CD4-positive, CD25-positive, alpha-beta regulatory T cell (primary cell): ENCODE measurements around the gene NUP58. TPM values are rescaled to one million over a fixed set of nuclear protein-coding genes. Genes with fewer than 3 reads are reported as not detected.

ENCODE experiments used
- ATAC-seq, 2 donors: fragments of 150-1000 bp; cut with Tn5 transposase; one replicate each; pipeline ENCODE4 v1.10.0; 2021; ENCODE audit warnings: low read depth in 2 of 2, moderate number of reproducible peaks in 2 of 2, moderate library complexity in 1 of 2
- DNase-seq, 3 donors: peaks; one replicate each; pipeline versions ENCODE4 v3.0.0 to v3.0.0-alpha.2; 2012 to 2022; ENCODE audit warnings: mixed read lengths in 1 of 3
- H3K27ac ChIP-seq: one replicate; pipeline ENCODE4 v1.7.0; 2013; ENCODE audit warnings: mild to moderate bottlenecking, low read length; ENCODE audit not compliant: insufficient read depth, poor library complexity, severe bottlenecking
- H3K27me3 ChIP-seq: one replicate; pipeline ENCODE4 v1.7.0; 2013; ENCODE audit warnings: low read length; ENCODE audit not compliant: control insufficient read depth, insufficient read depth
- H3K36me3 ChIP-seq: one replicate; pipeline ENCODE4 v1.7.0; 2013; ENCODE audit warnings: mild to moderate bottlenecking, low read length, moderate library complexity; ENCODE audit not compliant: control insufficient read depth, insufficient read depth
- H3K4me1 ChIP-seq: 2 replicates; pipeline ENCODE4 v1.7.0; 2013; ENCODE audit warnings: mild to moderate bottlenecking, low read length; ENCODE audit not compliant: insufficient read depth, control insufficient read depth, poor library complexity, severe bottlenecking
- H3K4me3 ChIP-seq: one replicate; pipeline ENCODE4 v1.7.0; 2013; ENCODE audit warnings: low read depth, mild to moderate bottlenecking, low read length, moderate library complexity
- H3K9me3 ChIP-seq, 2 experiments: 1 replicate in 1 of 2; 2 replicates in 1 of 2; pipeline ENCODE4 v1.7.0; 2013; ENCODE audit warnings: low read length in 2 of 2, mild to moderate bottlenecking in 1 of 2, moderate library complexity in 1 of 2; ENCODE audit not compliant: control insufficient read depth in 2 of 2
- H3K27ac Mint-ChIP-seq, 3 donors: one replicate each; pipeline ENCODE4 v1.8.0; 2020 to 2022; ENCODE audit warnings: mild to moderate bottlenecking in 3 of 3, mixed read lengths in 3 of 3, moderate library complexity in 2 of 3
- H3K27me3 Mint-ChIP-seq: one replicate; pipeline ENCODE4 v1.8.0; 2022; ENCODE audit warnings: mild to moderate bottlenecking, mixed read lengths
- H3K36me3 Mint-ChIP-seq: one replicate; pipeline ENCODE4 v1.8.0; 2020; ENCODE audit warnings: mixed read lengths
- H3K4me1 Mint-ChIP-seq, 4 donors: one replicate each; pipeline ENCODE4 v1.8.0; 2020 to 2022; ENCODE audit warnings: mixed read lengths in 4 of 4, mild to moderate bottlenecking in 1 of 4
- H3K4me3 Mint-ChIP-seq, 4 donors: one replicate each; pipeline ENCODE4 v1.8.0; 2020 to 2022; ENCODE audit warnings: mild to moderate bottlenecking in 4 of 4, mixed read lengths in 4 of 4, moderate library complexity in 3 of 4
- H3K9me3 Mint-ChIP-seq, 7 donors: one replicate each; pipeline ENCODE4 v1.8.0; 2020 to 2022; ENCODE audit warnings: mixed read lengths in 7 of 7, mild to moderate bottlenecking in 3 of 7, moderate library complexity in 2 of 7
- polyA plus RNA-seq, 4 donors: library from polyadenylated mRNA; unstranded; fragments of 300-500 nt; fragmentation: Illumina TruSeq; gene quantifications; one replicate each; pipeline ENCODE4 v1.2.3, GENCODE V29; 2021
- total RNA-seq: library from RNA; stranded (reverse); gene quantifications from one replicate; pipeline ENCODE4 v1.2.3, GENCODE V29; 2022

Gene NUP58
- total and polyA plus RNA-seq, 5 donors from 2014 or later, result 17.9 to 77.3 (median 18.8) TPM

DNA sequence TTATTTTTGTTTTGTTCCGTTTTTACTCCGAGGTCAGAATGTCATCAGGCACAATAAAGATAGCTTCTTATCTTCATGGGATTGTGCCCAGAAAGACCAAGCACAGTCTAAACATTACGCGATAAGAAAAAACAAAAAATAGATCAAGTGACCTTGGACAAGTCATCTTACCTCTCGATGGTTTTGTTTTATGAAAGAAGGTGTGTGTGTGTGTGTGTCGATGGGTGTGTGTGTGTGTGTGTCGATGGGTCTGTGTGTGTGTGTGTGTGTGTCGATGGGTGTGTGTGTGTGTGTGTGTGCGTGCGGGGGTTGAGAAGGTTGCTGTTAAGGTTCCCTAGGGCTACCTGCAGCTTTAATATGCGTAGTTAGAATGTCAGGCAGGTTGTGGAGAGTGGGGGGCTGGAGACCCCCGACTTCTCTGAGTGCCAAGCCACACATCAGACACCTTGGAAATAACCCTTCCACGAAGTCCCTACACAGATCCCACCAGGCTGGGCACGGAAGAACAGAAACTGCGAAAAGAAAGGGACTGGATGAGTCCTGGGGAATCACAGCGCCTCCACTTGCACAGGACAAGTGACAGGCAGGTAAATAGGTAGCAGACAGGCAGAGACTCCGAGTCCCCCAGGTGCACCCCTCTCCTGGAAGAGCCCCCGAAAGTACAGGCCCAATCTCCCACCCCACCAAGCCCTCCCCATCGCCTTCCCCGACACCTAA is 69.9 kb downstream of the NUP58 start:
- Histone ChIP-seq H3K4me1 (peaks cover 11% of the 10 kb centered on the region), H3K4me3 (no peak overlapping the region), H3K27ac (no peak overlapping the region), H3K9me3 (no peaks in the 10 kb centered on the region), H3K36me3 (no peaks in the 10 kb centered on the region), H3K27me3 (peaks cover 37% of the 10 kb centered on the region)
- DNase-seq, result no peak
- H3K9me3 Mint-ChIP-seq, result peaks cover 0 to 1% (median 0%) of the 10 kb centered on the region in 7 donors
- peaks cover 70% of the 10 kb centered on the region for H3K27me3 Mint-ChIP-seq
- peak overlapping the region in 2 of 4 donors; percentile 55 to 59 for H3K4me3 Mint-ChIP-seq
- peaks cover 0 to 18% (median 2%) of the 10 kb centered on the region in 4 donors for H3K4me1 Mint-ChIP-seq
- ATAC-seq, result no peak
- H3K36me3 Mint-ChIP-seq, result no peaks in the 10 kb centered on the region
- H3K27ac Mint-ChIP-seq, result no peak overlapping the region

DNA sequence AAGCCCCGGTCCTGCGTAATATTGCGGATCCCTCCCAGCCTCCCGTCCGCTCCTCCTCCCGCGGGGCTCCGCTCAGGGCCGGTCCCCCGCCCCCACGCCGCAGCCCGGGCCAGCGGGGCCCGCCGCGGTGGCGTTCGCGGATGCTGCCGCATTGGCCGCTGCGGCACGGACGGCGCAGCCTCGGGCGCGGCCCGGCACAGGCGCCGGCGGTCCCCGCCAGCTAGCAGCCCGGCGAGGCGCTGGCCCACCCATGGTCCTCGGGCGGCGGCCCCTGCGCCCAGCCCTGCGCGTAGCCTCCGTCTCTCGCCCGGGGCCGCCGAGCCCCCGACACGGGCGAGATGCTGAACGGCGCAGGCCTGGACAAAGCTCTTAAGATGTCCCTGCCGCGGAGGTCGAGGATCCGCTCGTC is 70.5 kb downstream of the NUP58 start, which contains the start of gene ATP8A2:
Gene ATP8A2, plus strand, starts transcription at position 100 of the 409 bp plus-strand sequence. Its CDS starts 239 bp downstream, at position 339.
- Histone ChIP-seq H3K27me3 (peaks cover 41% of the 10 kb centered on the region), H3K4me3 (no peak within 1 kb of the TSS), H3K27ac (no peak within 1 kb of the TSS), H3K36me3 (no peaks in the 10 kb centered on the region), H3K9me3 (no peaks in the 10 kb centered on the region), H3K4me1 (peaks cover 11% of the 10 kb centered on the region)
- DNase-seq, result no peak
- peaks cover 75% of the 10 kb centered on the region for H3K27me3 Mint-ChIP-seq
- H3K27ac Mint-ChIP-seq, result no peak within 1 kb of the TSS
- H3K36me3 Mint-ChIP-seq, result no peaks in the 10 kb centered on the region
- peaks cover 0 to 18% (median 2%) of the 10 kb centered on the region in 4 donors for H3K4me1 Mint-ChIP-seq
- peak within 1 kb of the TSS in 2 of 4 donors; percentile 55 to 59 for H3K4me3 Mint-ChIP-seq
- peaks cover 0 to 1% (median 0%) of the 10 kb centered on the region in 7 donors for H3K9me3 Mint-ChIP-seq
- ATAC-seq, result no peak

DNA sequence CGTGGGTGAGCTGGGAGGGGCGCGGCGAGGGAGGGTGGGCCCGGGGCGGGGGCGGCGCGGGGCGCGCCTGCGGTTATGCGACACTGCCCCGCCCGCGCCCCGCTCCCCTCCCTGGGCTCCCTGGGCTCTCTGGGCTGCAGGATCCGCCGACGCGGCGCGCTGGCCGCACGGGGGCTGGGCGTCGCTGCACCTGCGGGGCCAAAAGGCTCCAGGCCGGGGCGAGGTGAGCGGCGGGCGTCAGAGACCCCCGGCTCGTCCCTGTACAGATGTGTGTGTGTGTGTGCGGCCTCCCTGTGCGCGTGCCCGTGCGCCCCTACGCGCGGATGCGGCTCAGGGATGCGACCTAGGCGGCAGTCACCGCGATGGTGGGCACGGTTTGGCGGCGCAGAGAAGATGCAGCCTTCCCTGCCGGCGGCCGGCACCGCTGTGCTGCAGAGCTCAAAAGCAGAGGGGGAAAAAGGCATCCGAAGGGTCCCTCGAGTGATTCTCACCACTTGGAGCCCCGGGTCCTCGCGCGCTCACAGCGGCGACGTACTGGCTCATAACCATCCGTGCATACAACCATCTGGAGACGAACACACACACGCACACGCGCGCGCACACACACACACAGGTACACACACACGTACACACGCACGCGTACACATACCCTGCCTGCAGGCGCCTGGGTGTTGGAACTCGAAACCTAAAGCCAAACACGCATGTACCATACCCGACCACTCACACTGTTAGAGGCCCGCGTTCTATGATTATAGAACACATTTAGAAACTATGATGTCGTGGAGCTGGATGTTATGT is 71.1 kb downstream of the NUP58 start:
- H3K4me3 ChIP-seq, result no peak overlapping the region
- Mint-ChIP-seq H3K4me3 (peak overlapping the region in 1 of 4 donors; percentile 44), H3K27ac (no peak overlapping the region), H3K36me3 (no peaks in the 10 kb centered on the region), H3K9me3 (peaks cover 0 to 1% (median 0%) of the 10 kb centered on the region in 7 donors), H3K27me3 (peaks cover 77% of the 10 kb centered on the region), H3K4me1 (peaks cover 0 to 18% (median 2%) of the 10 kb centered on the region in 4 donors)
- peaks cover 41% of the 10 kb centered on the region for H3K27me3 ChIP-seq
- H3K4me1 ChIP-seq, result peaks cover 11% of the 10 kb centered on the region
- no peaks in the 10 kb centered on the region for H3K9me3 ChIP-seq
- no peak overlapping the region for H3K27ac ChIP-seq
- ATAC-seq (no peak), DNase-seq (no peak)
- no peaks in the 10 kb centered on the region for H3K36me3 ChIP-seq

DNA sequence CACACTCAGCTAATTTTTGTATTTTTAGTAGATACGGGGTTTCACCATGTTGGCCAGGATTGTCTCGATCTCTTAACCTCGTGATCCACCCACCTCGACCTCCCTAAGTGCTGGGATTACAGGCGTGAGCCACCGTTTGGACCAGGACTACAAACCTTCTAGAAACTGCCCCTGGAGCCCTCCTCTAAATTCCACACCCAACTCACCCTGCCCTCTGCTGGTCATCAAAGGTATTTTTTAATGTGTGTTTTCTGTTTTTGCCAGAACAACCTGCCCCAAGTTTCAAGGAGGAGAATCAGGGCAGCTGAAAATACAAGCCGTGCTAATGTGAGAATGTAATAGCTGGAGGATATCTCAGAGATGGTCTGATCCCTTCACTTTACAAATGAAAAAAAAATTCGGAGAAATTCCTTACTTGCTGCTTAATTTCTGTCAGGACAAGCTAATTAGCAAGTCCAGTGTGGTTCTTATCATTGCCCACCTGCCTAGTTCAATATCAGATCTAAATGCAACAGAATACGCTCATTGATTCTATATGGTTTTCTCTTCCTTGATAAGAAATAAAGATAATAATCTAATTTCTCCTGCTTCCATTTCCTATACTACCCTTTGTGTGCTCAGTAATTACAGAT is 74.4 kb downstream of the NUP58 start:
- no peak for ATAC-seq
- H3K4me1 Mint-ChIP-seq, result peaks cover 0 to 18% (median 2%) of the 10 kb centered on the region in 4 donors
- H3K4me3 Mint-ChIP-seq, result no peak overlapping the region

DNA sequence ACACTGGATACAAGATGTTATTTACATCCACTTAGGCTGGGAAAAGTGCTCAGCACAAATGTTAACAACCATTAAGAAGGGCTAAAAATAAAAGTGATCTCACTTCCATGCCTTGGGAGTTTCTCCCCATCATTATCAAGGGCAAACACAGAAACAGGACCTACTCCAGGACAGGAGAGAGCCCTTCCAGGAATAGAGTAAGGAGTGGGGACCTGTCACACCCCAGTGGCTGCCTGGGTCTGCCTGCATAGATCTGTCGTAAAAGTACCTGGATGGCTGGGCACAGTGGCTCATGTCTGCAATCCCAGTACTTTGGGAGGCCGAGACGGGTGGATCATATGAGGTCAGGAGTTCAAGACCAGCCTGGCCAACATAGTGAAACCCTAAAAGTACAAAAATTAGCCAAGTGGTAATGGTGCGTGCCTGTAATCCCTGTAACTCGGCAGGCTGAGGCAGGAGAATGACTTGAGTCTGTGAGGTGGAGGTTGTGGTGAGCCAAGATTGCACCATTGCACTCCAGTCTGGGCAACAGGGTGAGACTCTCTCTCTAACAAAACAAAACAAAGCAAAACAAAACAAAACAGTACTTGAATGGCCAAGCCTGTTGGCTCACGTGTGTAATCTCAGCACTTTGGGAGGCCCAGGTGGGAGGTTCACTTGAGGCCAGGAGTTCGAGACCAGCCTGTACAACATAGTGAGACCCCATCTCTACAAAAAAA is 76.0 kb downstream of the NUP58 start:
- H3K27ac ChIP-seq, result no peak overlapping the region
- Mint-ChIP-seq H3K4me1 (peaks cover 0 to 10% (median 2%) of the 10 kb centered on the region in 4 donors), H3K27ac (no peak overlapping the region), H3K9me3 (no peaks in the 10 kb centered on the region), H3K27me3 (peaks cover 47% of the 10 kb centered on the region), H3K36me3 (no peaks in the 10 kb centered on the region), H3K4me3 (no peak overlapping the region)
- H3K4me1 ChIP-seq, result peaks cover 4% of the 10 kb centered on the region
- DNase-seq (no peak), ATAC-seq (no peak)
- H3K9me3 ChIP-seq, result no peaks in the 10 kb centered on the region
- H3K27me3 ChIP-seq, result peaks cover 30% of the 10 kb centered on the region
- H3K36me3 ChIP-seq, result no peaks in the 10 kb centered on the region
- no peak overlapping the region for H3K4me3 ChIP-seq

More for the DNA sequence above, 74.4 kb downstream of the NUP58 start:
- Histone ChIP-seq H3K4me1 (peaks cover 11% of the 10 kb centered on the region), H3K4me3 (no peak overlapping the region), H3K27me3 (peaks cover 30% of the 10 kb centered on the region), H3K36me3 (no peaks in the 10 kb centered on the region), H3K9me3 (no peaks in the 10 kb centered on the region), H3K27ac (no peak overlapping the region)
- Mint-ChIP-seq H3K27ac (no peak overlapping the region), H3K36me3 (no peaks in the 10 kb centered on the region), H3K9me3 (peaks cover 0 to 1% (median 0%) of the 10 kb centered on the region in 7 donors), H3K27me3 (peaks cover 51% of the 10 kb centered on the region)
- DNase-seq, result peak in 2 of 3 donors; percentile 43

DNA sequence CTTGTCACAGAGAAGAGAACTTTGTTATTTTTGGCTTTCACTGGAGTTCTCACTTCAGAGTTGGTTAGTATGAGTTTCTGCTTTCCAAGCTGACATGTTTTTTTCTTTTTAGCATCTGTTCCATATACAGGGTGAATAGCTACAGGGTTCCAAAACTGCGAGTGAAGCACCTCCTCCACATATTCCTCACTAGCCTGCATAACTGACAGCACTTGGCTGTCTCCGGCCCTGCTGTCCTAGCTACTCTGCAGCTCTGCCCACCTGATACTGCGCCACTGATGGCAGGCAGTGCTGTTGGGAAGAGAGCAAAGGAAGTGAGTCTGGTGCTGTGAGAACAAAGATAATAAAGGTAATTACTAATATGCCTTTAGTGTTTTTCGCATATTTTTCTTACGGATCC is 77.1 kb downstream of the NUP58 start:
- H3K4me1 ChIP-seq, result no peaks in the 10 kb centered on the region
- DNase-seq (no peak), ATAC-seq (no peak)
- Mint-ChIP-seq H3K27ac (no peak overlapping the region), H3K36me3 (no peaks in the 10 kb centered on the region), H3K4me3 (no peak overlapping the region), H3K9me3 (no peaks in the 10 kb centered on the region), H3K27me3 (peaks cover 39% of the 10 kb centered on the region), H3K4me1 (peaks cover 0 to 7% (median 2%) of the 10 kb centered on the region in 4 donors)
- no peaks in the 10 kb centered on the region for H3K9me3 ChIP-seq
- no peak overlapping the region for H3K27ac ChIP-seq
- peaks cover 21% of the 10 kb centered on the region for H3K27me3 ChIP-seq
- no peaks in the 10 kb centered on the region for H3K36me3 ChIP-seq
- no peak overlapping the region for H3K4me3 ChIP-seq

DNA sequence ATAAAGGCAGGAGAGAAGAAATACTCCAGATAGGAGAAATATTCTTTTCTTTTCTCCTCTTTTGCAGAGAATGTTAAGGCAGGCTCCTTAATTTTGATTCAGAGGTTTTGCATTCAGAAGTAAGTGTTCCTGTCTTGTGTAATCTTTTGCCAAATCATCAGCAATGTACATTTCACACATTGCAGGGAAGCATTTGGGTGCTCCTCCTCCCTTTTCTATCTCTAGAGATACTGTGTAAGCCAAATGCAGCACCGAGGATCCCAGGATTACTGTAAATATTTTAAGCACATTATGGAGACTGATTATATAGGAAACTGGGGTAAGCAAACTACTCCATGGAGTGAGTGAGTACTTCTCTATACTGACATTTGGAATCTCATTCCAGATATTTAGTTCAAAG is 77.6 kb downstream of the NUP58 start:
- no peaks in the 10 kb centered on the region for H3K36me3 Mint-ChIP-seq
- Histone ChIP-seq H3K27me3 (peaks cover 20% of the 10 kb centered on the region), H3K9me3 (no peaks in the 10 kb centered on the region), H3K36me3 (no peaks in the 10 kb centered on the region), H3K4me3 (no peak overlapping the region), H3K4me1 (no peaks in the 10 kb centered on the region), H3K27ac (no peak overlapping the region)
- ATAC-seq (no peak), DNase-seq (no peak)
- H3K4me1 Mint-ChIP-seq, result peaks cover 0 to 7% (median 2%) of the 10 kb centered on the region in 4 donors
- H3K27ac Mint-ChIP-seq, result no peak overlapping the region
- peaks cover 35% of the 10 kb centered on the region for H3K27me3 Mint-ChIP-seq
- H3K9me3 Mint-ChIP-seq, result no peaks in the 10 kb centered on the region
- H3K4me3 Mint-ChIP-seq, result no peak overlapping the region
